ENCODE results near the gene AGBL1.

- no peak for TF ChIP-seq CTCF (conservative IDR thresholded peaks at IDR 0.05; ENCODE audit: low read depth, low read length)
- no peak for TF ChIP-seq EZH2 (IDR thresholded peaks at IDR 0.05; ENCODE audit: borderline replicate concordance, low read depth, low read length, poor library complexity, severe bottlenecking)
Observed at GRCh38 chr15:86706813-86707212, 627.1 kb downstream of the AGBL1 start.
